HG03175 (cell line): ENCODE measurements around the gene HSP90B1.

ENCODE experiments used
- ATAC-seq: cut with Tn5 transposase; IDR thresholded peaks from one replicate; pipeline ENCODE4 v1.9.1; 2021; ENCODE audit warnings: mild to moderate bottlenecking, moderate library complexity; ENCODE audit not compliant: unreplicated experiment

The HSP90B1 gene

DNA sequence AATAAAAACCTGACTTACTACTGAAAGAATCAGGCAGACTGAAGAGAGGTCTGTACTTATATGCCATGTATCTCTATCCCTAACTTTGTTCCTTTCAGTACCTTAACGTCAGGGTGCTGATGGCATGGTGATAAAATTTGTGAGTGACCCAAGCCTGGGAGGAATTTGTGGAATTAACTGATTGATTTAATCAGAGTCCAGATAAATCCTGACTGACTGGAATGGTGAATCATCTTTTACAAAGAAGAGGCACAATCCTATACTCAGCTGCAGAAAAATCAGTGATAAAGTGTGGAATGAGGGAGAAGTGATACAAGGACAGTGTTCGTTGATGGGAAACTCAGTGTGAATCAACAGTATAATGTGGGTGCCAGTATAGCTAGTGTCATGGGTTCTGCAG lies 39.2 kb downstream of the HSP90B1 start:
- ATAC-seq, result no peak

DNA sequence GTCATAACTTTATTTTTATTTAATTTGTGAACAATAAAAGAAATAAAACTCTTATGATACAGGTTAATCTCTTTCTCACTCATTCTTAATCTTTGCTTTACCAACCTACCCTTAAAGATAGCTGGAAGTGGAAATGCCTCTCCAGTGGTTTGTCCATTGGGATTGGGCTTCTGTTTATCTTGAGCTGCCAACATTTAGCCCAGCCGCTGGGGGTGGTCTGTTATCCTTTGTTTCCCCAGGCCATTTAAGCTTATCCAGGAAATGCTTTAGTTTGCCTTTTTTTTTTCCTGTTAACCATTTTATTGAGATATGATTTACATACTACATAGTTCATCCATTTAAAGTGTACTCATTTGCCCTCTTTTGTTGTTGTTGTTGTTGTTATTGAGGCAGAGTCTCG lies 43.7 kb downstream of the HSP90B1 start:
- no peak for ATAC-seq

DNA sequence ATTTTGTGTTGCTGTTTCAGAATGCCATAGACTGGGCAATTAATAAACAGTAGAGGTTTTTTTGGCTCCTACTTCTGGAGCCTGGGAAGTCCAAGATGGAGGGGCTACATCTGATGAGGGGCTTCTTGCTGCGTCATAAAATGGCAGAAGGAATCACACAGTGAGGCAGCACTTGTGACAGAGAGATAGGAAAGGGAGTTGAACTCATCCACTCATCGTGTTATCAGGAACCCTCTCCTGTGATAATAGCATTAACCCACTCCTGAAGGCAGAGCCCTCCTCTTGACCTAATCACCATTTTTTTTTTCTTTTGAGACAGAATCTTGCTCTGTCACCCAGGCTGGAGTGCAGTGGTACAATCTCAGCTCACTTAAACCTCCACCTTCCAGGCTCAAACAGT lies 45.2 kb downstream of the HSP90B1 start:
- no peak for ATAC-seq

DNA sequence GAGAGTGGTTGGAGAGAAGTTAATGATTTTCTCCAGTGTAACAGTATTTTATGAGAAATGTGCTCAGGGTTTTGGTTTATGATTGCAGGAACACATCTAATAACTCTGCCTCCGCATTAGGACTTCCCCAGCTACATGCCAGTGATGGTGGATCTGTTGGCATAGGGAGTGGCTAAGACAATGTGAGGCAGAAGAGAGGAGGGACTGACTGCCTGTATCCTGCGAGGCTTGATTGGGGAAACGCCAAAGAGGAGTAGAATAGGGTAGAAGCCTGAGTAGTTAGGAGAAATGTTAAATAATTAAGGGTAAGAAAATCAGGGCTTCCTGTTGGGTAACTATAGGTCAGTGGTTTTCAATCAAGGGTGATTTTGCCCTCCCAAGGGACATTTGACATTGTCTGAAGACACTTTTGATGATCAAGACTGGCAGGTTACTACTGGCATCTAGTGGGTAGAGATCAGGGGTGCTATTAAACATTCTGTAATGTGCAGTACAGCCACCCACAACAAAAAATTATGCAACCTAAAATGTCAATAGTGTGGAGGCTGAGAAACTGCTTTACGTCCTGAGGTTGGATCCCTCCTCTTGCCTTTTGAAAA lies 48.3 kb downstream of the HSP90B1 start:
- ATAC-seq, result no peak

DNA sequence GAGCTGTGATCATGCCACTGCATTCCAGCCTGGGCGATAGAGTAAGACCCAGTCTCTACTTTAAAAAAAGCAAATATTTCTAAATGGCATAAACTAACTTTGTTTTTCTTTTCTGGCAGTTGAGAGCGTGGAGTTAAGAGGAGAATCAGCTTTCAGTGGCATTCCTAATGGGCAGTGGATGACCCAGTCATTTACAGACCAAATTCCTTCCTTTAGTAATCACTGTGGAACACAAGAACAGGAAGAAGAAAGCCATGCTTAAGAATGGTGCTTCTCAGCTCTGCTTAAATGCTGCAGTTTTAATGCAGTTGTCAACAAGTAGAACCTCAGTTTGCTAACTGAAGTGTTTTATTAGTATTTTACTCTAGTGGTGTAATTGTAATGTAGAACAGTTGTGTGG lies 56.6 kb downstream of the HSP90B1 start:
- ATAC-seq, result no peak

DNA sequence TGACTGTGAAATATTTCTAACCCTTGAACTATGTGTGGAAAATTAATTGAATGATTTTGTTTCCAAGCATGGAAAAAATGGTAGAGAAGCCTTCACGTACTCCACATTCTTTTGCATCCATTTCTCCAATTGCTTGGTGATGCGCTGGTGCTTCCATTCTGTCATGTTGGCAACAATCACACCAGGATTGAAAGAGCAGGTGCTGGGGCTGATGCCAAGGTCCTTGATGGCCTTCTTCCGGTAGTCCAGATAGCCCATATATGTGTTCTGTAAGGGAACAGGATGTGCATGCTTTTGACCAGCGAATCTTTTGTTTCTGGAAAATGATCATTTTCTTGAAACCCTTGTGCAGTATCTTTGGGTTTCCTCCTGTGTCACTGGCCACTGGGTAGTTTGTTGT lies 64.0 kb downstream of the HSP90B1 start:
- ATAC-seq, result no peak

DNA sequence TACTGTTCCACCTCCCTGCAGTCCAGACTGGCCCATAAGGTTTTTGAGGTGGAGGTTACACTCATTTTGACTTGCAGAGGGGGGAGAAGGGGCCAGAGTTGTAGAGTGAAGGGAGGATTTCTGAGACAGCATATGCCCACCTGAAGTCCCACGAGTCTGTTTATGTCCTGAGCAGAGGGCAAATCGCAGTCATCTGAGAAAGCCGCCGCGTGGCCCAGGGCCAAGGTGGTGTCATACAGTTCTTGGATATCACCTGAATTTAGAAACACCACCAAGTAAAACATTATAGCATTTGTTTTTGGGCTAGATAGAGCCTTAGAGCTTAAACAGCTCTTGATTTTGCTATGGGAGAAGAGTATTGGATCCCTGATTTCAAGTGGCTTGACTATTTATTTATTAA lies 66.4 kb downstream of the HSP90B1 start:
- no peak for ATAC-seq

DNA sequence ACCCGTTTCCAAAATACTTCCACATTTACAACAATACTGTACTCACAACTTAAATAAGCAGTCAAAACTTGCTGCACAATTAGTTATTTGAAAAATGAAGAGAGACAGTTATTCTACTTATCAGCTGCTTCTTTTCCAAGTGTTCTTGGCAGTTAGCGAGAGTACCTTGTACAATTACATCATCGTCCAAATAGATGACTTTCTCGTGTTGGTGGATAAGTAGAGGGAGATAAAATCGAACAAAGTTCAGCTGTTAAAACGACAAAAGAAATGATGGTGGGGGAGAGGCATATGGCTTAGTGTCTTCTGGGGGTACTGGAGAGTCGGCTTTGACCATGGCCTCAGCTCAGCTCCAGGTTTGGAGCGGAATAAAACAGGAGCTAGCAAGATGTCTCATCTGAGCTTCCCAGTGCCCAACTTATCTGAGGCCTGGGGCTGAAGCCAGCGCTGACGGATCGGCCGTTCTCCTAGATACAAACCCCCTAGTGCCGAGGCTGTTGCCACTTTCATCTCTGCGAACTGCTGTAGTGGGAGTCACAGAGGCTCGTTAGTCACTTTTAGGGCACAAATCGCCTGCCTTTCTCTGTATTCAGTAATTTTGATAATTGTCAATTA lies 67.2 kb downstream of the HSP90B1 start:
- no peak for ATAC-seq
